GM03348 (cell line): ENCODE data around the gene CACNA1A.
"Not testable (repeated sequence)": the region's sequence is repeated elsewhere in the genome, so short reads cannot be mapped to it uniquely, and the experiment has no call there.

Source experiments
- DNase-seq: peaks from one replicate; pipeline ENCODE4 v3.0.0; 2012; ENCODE audit warnings: low spot score

The CACNA1A gene

DNA sequence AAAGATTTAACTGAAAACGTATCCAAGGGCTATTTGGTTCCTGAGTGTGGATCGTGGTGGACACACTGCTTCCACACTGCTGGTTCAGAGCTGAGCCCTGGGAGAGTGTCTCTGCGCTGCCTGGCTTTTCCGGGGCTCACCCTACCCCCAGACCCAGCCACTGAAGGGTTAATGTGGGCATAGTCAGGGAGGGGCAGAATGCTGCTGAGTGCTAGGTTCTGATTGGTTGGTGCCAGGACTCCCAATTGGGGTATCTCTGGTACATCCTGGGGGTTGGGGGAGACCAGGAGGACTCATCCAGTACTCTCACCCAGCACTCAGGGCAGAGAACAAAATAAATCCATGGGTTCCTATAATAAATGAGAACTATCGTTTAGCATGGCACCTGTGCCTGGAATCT lies 142.3 kb downstream of the CACNA1A start:
- no peak for DNase-seq

GRCh38 chr19:13363245-13363644 lies 143.0 kb downstream of the CACNA1A start:
- DNase-seq: no peak

DNA sequence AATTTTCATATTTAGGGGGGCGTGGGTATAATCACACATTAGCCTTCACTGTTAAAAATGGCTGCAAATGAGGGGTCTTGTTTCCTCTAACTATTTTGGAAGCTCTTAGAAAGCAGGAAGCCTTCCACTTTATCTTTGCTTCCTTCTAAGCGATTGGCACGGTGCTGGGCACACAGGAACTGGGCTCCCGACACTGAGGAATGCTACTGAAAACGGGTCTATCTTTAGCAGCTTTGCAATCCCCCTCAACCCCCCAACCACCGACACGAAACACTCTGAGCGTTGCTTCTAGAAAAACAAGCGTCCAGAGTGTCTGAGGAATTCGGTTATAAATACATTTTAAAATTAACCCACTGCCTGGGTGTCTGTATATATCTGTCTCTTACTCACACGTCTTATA lies 143.6 kb downstream of the CACNA1A start:
- no peak for DNase-seq

- not testable (repeated sequence) for DNase-seq
Observed at GRCh38 chr19:13361726-13362125, 144.6 kb downstream of the CACNA1A start.

DNA sequence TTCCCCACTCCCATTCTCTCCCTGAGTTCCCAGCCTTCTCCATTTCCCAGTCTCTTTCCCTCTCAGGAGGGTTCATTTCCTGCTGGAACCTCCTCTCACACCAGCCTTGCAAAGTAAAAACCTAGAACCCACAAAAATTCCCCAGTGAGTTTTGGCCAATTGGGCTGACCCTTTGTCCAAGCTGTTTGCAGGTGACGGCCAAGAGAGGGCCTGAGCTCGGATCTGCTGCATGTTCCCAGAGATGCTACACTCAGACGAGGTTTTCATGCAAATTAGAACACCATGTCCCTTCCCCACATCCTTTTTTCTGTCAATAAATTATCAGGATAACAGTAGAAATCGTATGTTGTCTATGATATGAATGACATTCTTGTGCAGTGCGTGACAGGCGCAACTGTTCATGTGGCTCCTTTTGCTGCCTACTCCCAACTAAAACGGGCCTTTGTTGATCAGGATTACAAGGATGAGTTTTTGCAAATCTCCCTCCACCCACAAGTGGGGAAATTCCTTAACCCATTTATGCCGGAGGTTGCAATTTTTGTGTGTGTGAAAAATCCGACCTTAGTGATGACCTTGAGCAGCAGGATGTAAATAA lies 149.5 kb downstream of the CACNA1A start:
- DNase-seq: no peak

DNA sequence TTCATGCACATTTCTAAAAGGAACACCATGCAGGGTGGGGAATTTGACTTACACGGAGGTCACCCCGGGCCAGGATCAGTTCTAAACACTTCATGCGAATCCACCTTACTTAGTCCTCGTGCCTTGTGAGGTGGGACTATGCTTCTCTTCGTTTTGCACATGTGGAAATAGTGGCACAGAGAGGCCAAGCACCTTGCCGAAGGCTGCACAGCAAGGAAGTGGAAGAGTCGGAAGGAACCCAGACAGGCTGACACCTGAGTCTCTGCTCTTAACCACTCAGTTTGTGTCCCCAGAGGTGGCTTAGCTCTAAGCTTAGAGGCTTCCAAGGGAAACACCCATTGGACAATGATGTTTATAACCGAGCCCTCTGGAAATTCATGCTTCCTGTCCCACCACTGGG lies 150.1 kb downstream of the CACNA1A start:
- no peak for DNase-seq

- DNase-seq: no peak
Observed at GRCh38 chr19:13355356-13355755, 150.9 kb downstream of the CACNA1A start.

- DNase-seq: no peak
Observed at GRCh38 chr19:13353625-13354024, 152.7 kb downstream of the CACNA1A start.

GRCh38 chr19:13350759-13351158 lies 155.5 kb downstream of the CACNA1A start:
- DNase-seq: no peak

DNA sequence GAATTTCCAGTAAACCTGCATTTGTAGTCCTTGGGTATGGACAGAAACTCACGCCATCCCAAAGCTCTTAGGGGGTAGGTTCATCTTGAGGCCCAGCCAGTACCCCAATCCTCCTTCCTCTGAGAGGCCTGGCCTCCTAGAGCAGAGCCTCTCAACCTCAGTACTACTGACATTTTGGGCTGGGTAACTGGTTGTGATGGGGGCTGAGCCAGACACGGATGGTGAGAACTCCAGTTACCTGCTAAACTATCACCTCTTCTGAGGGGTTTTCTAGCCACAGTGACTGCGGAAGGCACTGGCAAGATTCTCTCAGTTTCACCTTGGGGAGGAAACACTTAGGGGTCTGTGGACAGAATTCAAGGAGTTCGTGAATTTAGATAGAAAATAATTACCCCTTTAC lies 156.2 kb downstream of the CACNA1A start:
- DNase-seq: no peak

- no peak for DNase-seq
Observed at GRCh38 chr19:13347367-13347766, 158.9 kb downstream of the CACNA1A start.

DNA sequence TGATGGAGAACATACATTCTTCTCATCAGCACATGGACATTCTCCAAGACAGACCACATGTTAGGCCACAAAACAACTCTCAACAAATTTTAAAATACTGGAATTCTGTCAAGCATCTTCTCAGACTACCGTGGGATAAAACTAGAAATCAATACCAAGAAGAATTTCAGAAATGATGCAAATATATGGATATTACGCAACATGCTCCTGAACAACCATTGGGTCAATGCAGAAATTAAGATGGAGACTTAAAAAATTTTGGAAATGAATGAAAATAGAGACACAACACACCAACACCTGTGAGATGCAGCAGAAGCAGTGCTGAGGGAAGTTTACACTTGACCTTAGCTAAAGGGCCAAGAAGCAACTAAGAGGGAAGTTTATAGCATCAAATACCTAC lies 162.8 kb downstream of the CACNA1A start:
- DNase-seq: no peak

DNA sequence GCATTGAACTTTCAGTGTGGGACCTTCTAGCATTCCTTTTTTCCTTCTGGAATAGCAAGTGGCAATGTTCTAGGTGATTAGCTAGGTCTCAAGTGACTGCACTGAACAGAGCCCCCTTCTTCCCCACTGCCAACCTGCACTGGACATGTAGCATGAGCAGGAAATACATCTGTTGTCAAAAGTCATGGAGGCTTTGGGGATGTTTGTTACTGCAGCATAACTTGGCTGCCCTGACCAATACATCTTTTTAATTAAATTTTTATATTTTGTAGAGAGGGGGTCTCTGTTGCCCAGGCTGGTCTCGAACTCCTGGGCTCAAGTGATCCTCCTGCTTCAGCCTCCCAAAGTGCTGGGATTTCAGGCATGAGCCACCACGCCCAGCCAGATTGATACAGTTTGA lies 163.6 kb downstream of the CACNA1A start:
- DNase-seq: no peak

DNA sequence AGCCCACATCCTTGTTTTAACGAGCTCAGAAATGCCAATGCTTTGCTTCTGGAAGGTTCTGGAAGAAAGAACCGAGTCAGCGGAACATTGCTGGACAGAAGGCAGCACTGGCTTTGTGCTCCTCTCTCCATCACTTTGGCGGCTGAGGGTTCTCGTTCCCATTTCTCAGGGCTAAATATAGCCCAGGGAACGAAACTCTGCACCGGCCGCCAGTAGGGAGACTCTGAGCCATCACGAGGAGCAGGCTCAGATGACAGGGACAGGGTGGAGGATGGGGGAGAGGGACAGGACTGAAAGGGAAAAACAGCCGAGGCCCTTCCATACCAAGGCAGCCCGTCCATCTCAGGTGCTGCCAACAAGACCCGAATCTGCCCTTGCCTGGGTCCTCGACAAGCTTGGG lies 166.4 kb downstream of the CACNA1A start:
- DNase-seq: no peak

DNA sequence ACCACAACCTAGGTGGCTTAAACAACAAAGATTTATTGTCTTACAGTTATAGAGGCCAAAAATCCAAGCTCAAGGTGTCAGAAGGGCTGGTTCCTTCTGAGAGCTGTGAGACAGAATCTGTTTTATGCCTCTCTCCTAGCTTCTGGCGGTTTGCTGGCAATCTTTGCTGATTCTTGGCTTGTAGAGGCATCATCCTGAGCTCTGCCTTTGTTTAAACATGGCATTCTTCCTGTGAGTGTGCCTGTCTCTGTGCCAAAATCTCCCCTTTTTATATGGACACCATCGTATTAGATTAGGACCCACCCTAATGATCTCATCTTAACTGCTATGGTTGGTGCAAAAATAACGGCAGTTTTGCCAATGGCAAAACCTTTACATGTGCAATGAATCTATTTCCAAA lies 169.1 kb downstream of the CACNA1A start:
- no peak for DNase-seq

- DNase-seq: no peak
Observed at GRCh38 chr19:13334801-13335481, 171.3 kb downstream of the CACNA1A start.

- no peak for DNase-seq
Observed at GRCh38 chr19:13330285-13330684, 176.0 kb downstream of the CACNA1A start.

DNA sequence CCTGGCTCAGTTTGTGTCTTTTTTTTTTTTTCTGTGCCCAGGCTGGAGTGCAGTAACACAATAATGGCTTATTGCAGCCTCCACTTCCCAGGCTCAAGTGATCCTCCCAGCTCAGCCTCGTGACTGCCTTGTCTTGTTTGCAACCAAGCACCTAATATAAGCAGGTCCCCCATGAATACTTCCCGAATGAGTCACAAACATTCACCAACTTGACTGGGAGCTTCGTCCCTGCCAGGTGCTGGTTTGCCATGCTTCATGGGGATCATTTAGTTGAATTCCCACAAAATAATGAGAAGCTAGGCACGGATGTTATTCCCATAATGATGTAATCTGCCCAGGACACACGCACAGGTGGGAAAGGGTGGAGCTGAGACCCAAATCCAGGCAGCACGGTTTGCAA lies 176.5 kb downstream of the CACNA1A start:
- no peak for DNase-seq

DNA sequence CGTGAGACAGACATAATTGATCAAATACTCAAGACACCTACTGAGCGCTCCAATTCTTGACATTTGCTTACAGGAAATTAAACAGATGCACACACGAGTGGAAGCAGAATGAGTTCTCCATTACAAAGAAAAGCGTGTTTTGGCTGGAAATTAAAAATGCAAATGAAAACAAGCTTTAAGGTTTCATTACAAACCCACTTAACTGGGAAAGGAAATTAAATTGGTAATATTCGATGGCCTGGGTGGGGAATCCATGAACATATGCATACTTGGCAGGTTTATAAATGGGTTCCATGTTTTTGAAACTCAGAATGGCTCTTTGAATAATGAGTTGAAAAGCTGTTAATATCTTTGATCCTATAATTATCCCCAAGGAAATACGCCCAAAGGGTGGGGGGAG lies 178.0 kb downstream of the CACNA1A start:
- DNase-seq: no peak

DNA sequence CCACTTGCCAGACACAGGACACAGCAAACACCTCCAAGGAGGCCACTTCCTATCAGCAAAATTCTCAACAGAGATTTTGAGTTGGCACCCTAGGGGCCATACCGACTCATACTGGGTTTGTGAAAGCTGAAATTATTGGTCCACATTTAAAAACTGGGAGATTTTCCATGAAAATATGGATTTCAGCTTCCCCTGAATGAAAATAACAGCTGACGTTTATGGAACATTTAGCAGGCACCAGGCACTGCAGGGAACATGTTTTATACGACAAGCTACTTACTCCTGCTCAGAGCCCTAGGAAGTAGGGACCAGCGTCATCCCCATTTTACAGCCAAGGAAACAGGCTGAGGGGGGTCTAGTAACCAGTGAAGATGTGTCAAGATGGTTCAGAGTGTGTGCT lies 186.8 kb downstream of the CACNA1A start:
- no peak for DNase-seq

- no peak for DNase-seq
Observed at GRCh38 chr19:13318190-13318589, 188.1 kb downstream of the CACNA1A start.

- DNase-seq: no peak
Observed at GRCh38 chr19:13315495-13315894, 190.8 kb downstream of the CACNA1A start.

DNA sequence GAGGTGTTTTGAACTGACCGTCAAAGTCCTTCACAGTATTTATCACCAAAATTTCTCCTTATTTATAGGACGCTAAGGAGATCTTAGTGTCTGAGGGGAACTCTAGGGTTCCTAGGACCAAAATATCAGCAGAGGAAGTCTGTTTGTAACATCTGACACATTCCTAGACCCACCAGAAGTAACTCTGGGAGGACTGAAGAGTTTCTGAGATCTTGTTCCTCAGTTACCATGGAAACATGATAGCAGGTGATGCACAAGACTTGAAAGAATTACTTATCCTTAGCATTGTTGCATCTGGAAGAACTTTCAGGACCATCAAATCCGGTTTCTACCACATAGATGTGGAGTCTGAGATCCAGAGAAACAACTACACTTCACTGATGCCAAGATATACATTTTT lies 191.5 kb downstream of the CACNA1A start:
- DNase-seq: no peak

DNA sequence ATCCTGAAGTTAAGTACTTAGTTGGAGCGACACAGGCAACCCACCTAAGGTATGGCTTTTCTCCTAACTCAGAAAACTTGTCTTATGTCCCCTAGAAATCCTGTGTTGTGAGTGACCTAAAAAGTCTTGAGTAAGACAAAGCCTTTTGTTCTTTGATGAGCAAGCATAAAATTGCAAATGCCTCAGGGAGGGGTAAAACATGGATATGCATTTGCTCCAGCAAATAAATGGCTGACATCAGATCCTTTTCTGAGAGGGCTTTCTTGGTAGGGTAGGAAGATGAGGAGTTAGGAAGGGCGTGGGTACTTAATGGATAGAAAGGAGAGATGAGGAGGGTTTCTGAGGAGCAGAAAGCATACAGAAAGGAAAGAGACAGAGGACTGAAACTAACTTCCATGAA lies 192.4 kb downstream of the CACNA1A start:
- DNase-seq: no peak
